ENCODE results near the gene PPP1R13L.

The PPP1R13L gene

GRCh38 chr19:45428384-45429231 is 23.7 kb upstream of the PPP1R13L start:
- peak; percentile 40 for TF ChIP-seq CTCF (IDR thresholded peaks at IDR 0.05; ENCODE audit: insufficient read depth, low read depth, low read length, missing control alignments)
- DNase-seq (ENCODE audit: low read depth) = no peak
- H3K4me3 ChIP-seq (ENCODE audit: low read depth, low read length) = peak overlapping the region; percentile 45

- TF ChIP-seq CTCF (IDR thresholded peaks at IDR 0.05; ENCODE audit: insufficient read depth, low read depth, low read length, missing control alignments) = no peak
- peak overlapping the region; percentile 94 for H3K4me3 ChIP-seq (ENCODE audit: low read depth, low read length)
- peak; percentile 80 for DNase-seq (ENCODE audit: low read depth)
Measured at GRCh38 chr19:45424191-45425058, 19.6 kb upstream of the PPP1R13L start.

GRCh38 chr19:45423589-45424190 is 18.8 kb upstream of the PPP1R13L start, which contains the start of gene ERCC1:
Gene ERCC1, minus strand, starts transcription at chr19:45423917. Its CDS starts 543 bp downstream, at chr19:45423374.
- H3K4me3 ChIP-seq (ENCODE audit: low read depth, low read length) = peak within 1 kb of the TSS; percentile 94
- TF ChIP-seq CTCF (IDR thresholded peaks at IDR 0.05; ENCODE audit: insufficient read depth, low read depth, low read length, missing control alignments) = peak; percentile 2
- peak; percentile 98 for DNase-seq (ENCODE audit: low read depth)

- no peak for TF ChIP-seq CTCF (IDR thresholded peaks at IDR 0.05; ENCODE audit: insufficient read depth, low read depth, low read length, missing control alignments)
- H3K4me3 ChIP-seq (ENCODE audit: low read depth, low read length) = peak overlapping the region; percentile 94
- DNase-seq (ENCODE audit: low read depth) = no peak
Measured at GRCh38 chr19:45423033-45423588, 18.2 kb upstream of the PPP1R13L start.

GRCh38 chr19:45421947-45422498 is 17.2 kb upstream of the PPP1R13L start:
- no peak overlapping the region for H3K4me3 ChIP-seq (ENCODE audit: low read depth, low read length)
- no peak for DNase-seq (ENCODE audit: low read depth)
- TF ChIP-seq CTCF (IDR thresholded peaks at IDR 0.05; ENCODE audit: insufficient read depth, low read depth, low read length, missing control alignments) = no peak

GRCh38 chr19:45420871-45421270 is 16.0 kb upstream of the PPP1R13L start:
- no peak for TF ChIP-seq CTCF (IDR thresholded peaks at IDR 0.05; ENCODE audit: insufficient read depth, low read depth, low read length, missing control alignments)
- no peak for DNase-seq (ENCODE audit: low read depth)
- no peak overlapping the region for H3K4me3 ChIP-seq (ENCODE audit: low read depth, low read length)

All from GM12865 (cell line).